Gastrocnemius medialis (tissue), 4 donors: ENCODE measurements around the gene ARHGAP10. TPM values are rescaled to one million over a fixed set of nuclear protein-coding genes. Genes with fewer than 3 reads are reported as not detected.

Source experiments
- ATAC-seq, 2 donors: fragments of 150-250 bp; one replicate each; pipeline ENCODE4 v1.9.1; 2016
- DNase-seq, 2 donors: peaks; one replicate each; pipeline ENCODE4 v3.0.0-alpha.2; 2019
- H3K27ac ChIP-seq, 4 donors: fragments of 200-600 bp; sonication (generic); 1 replicate in 1 of 4; 2 replicates in 3 of 4; pipeline ENCODE4 v1.5.1; 2016 to 2018; ENCODE audit warnings: mild to moderate bottlenecking in 2 of 4, moderate library complexity in 1 of 4
- H3K27me3 ChIP-seq, 3 donors: fragments of 200-600 bp; sonication (generic) in 2 of 3; 1 replicate in 1 of 3; 2 replicates in 2 of 3; pipeline versions ENCODE4 v1.5.1 to v1.6.0; 2016 to 2019; ENCODE audit warnings: mild to moderate bottlenecking in 1 of 3, moderate library complexity in 1 of 3
- H3K36me3 ChIP-seq, 2 donors: fragments of 200-600 bp; sonication (generic) in 1 of 2; one replicate each; pipeline ENCODE4 v1.5.1; 2017 to 2018
- H3K4me1 ChIP-seq, 2 donors: fragments of 200-600 bp; sonication (generic) in 1 of 2; one replicate each; pipeline ENCODE4 v1.5.1; 2016 to 2017; ENCODE audit warnings: mild to moderate bottlenecking in 2 of 2
- H3K4me3 ChIP-seq, 4 donors: fragments of 200-600 bp; sonication (generic) in 3 of 4; 1 replicate in 1 of 4; 2 replicates in 3 of 4; pipeline ENCODE4 v1.5.1; 2016 to 2019; ENCODE audit warnings: mild to moderate bottlenecking in 2 of 4
- H3K9me3 ChIP-seq, 3 donors: fragments of 200-600 bp; sonication (generic) in 2 of 3; 1 replicate in 1 of 3; 2 replicates in 2 of 3; pipeline ENCODE4 v1.5.1; 2016 to 2019
- POLR2A ChIP-seq, 2 donors: fragments of 450-650 bp; IDR thresholded peaks; one replicate each; pipeline ENCODE4 v1.6.1; 2017; ENCODE audit warnings: antibody characterized with exemption in 2 of 2, mild to moderate bottlenecking in 2 of 2, moderate library complexity in 2 of 2
- in situ Hi-C, 4 donors: fragments of 200-750 bp; cut with MboI; loops; one replicate each; pipeline versions ENCODE4 v1.15.0 to v1.8.0; 2017; ENCODE audit warnings: low sequenced_read_pairs in 4 of 4
- intact Hi-C: fragments of 100-400 bp; cut with DNase I; formaldehyde crosslinking; loops from one replicate; pipeline ENCODE4 v1.15.1; 2023; ENCODE audit warnings: low total_unique reads
- total RNA-seq, 4 donors: library from RNA; depleted of rRNA; stranded (reverse); fragments of >200 nt; gene quantifications; one replicate each; pipeline versions ENCODE4 v1.1.0 to v1.2.3, GENCODE V29; 2016
- TF ChIP-seq, protein P1 (sequence below), 5 experiments: fragments of 450-650 bp in 3 of 5; fragments of 200-600 bp in 2 of 5; sonication (generic) in 2 of 5; IDR thresholded peaks in 4 of 5; conservative IDR thresholded peaks in 1 of 5; 1 replicate in 4 of 5; 2 replicates in 1 of 5; pipeline ENCODE4 v1.5.1; 2016 to 2019; ENCODE audit warnings: antibody characterized with exemption in 5 of 5, mild to moderate bottlenecking in 3 of 5, moderate library complexity in 3 of 5

Gene ARHGAP10
- total RNA-seq, 4 donors from 2014 or later, result 22.1 to 34.6 (median 28.0) TPM

- intact Hi-C loops, result loop anchor here (1.0 to 10.0 kb wide), 2 partner anchors 38 to 220 kb away; no protein-coding TSS in a partner anchor
- Histone ChIP-seq H3K4me3 (peak overlapping the region; percentile 42 to 48 (median 47)), H3K27me3 (no peaks in the 10 kb centered on the region), H3K27ac (peak overlapping the region; percentile 88 to 93 (median 91)), H3K4me1 (peaks cover 35 to 39% of the 10 kb centered on the region in 2 donors), H3K36me3 (no peaks in the 10 kb centered on the region), H3K9me3 (no peaks in the 10 kb centered on the region)
- no peak for TF ChIP-seq POLR2A (IDR thresholded peaks at IDR 0.05)
- TF ChIP-seq, protein P1, sequence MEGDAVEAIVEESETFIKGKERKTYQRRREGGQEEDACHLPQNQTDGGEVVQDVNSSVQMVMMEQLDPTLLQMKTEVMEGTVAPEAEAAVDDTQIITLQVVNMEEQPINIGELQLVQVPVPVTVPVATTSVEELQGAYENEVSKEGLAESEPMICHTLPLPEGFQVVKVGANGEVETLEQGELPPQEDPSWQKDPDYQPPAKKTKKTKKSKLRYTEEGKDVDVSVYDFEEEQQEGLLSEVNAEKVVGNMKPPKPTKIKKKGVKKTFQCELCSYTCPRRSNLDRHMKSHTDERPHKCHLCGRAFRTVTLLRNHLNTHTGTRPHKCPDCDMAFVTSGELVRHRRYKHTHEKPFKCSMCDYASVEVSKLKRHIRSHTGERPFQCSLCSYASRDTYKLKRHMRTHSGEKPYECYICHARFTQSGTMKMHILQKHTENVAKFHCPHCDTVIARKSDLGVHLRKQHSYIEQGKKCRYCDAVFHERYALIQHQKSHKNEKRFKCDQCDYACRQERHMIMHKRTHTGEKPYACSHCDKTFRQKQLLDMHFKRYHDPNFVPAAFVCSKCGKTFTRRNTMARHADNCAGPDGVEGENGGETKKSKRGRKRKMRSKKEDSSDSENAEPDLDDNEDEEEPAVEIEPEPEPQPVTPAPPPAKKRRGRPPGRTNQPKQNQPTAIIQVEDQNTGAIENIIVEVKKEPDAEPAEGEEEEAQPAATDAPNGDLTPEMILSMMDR (IDR thresholded peaks at IDR 0.05 in 4 of 5, conservative IDR thresholded peaks at IDR 0.05 in 1 of 5), result no peak
- DNase-seq (peak in 1 of 2 donors; percentile 57), ATAC-seq (peak; percentile 58 to 60)
- in situ Hi-C loops, result no loop called here
Observed at GRCh38 chr4:148044912-148045352, 313.0 kb downstream of the ARHGAP10 start.

- Histone ChIP-seq H3K4me3 (no peak overlapping the region), H3K36me3 (no peaks in the 10 kb centered on the region), H3K27ac (no peak overlapping the region), H3K9me3 (no peaks in the 10 kb centered on the region), H3K4me1 (peaks cover 41 to 50% of the 10 kb centered on the region in 2 donors), H3K27me3 (no peaks in the 10 kb centered on the region)
- DNase-seq, result no peak
- no peak for ATAC-seq
- intact Hi-C loops, result loop anchor here (10.0 kb wide), 1 partner anchor 224 kb away; no protein-coding TSS in a partner anchor
- in situ Hi-C loops, result no loop called here
- TF ChIP-seq, protein P1 (IDR thresholded peaks at IDR 0.05 in 4 of 5, conservative IDR thresholded peaks at IDR 0.05 in 1 of 5), result no peak
- no peak for TF ChIP-seq POLR2A (IDR thresholded peaks at IDR 0.05)
Observed at GRCh38 chr4:148048598-148048997, 316.7 kb downstream of the ARHGAP10 start.

DNA sequence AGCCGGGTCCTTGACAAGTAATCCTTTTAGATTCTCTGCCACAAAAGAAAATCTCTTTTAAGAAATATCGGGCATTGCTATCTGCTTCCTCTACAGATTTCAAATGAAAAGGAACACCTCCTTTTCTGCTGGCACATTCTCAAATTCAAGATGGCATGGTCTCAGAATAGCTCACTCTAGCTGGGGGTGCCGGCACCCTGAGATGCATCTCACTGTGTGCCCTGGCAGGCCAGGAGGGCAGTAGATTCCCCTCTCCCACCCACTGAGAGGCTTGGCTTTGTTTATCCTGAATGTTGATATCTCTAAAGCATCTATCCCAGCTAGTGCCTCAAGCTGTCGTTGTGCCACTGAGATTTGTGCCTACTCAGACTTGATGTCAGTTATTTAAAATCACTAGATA, 319.5 kb downstream of the ARHGAP10 start:
- H3K27ac ChIP-seq, result peak overlapping the region in 3 of 4 donors; percentile 83 to 89 (median 84)
- intact Hi-C loops, result loop anchor here (10.0 kb wide), 2 partner anchors 163 to 393 kb away; partner anchors contain the start of gene NR3C2

DNA sequence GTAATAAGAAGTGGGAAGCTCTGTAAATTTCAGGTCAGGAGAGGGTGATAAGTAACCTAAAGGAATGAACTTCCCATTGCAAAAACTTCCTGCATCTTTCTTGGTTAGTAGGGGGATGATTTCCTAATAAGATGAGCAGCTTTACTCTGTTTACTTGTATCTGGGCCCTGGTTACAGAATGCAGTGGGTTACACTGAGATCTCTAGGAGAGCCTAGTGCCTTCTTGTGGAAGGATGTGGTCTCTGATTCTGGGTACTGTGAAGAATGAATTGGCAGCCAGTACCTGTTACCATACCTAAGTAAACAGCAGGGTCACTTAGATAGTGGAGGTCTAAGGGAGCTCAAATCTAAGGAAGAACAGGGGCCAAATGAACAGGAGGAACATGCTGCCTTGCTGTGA, 320.6 kb downstream of the ARHGAP10 start:
- H3K36me3 ChIP-seq, result no peaks in the 10 kb centered on the region
- no peak overlapping the region for H3K4me3 ChIP-seq
- intact Hi-C loops, result loop anchor here (10.0 kb wide), 2 partner anchors 162 to 392 kb away; partner anchors contain the start of gene NR3C2

More for the DNA sequence above, 319.5 kb downstream of the ARHGAP10 start:
- no peaks in the 10 kb centered on the region for H3K9me3 ChIP-seq
- DNase-seq (no peak), ATAC-seq (no peak)
- H3K36me3 ChIP-seq, result no peaks in the 10 kb centered on the region
- no peak overlapping the region for H3K4me3 ChIP-seq
- TF ChIP-seq, protein P1 (IDR thresholded peaks at IDR 0.05 in 4 of 5, conservative IDR thresholded peaks at IDR 0.05 in 1 of 5), result no peak
- no peak for TF ChIP-seq POLR2A (IDR thresholded peaks at IDR 0.05)
- in situ Hi-C loops, result loop anchor here in 2 of 4 donors (5.0 to 10.0 kb wide), 2 partner anchors 44 to 67 kb away; no protein-coding TSS in a partner anchor
- H3K27me3 ChIP-seq, result no peaks in the 10 kb centered on the region
- H3K4me1 ChIP-seq, result peaks cover 57 to 62% of the 10 kb centered on the region in 2 donors

More for the DNA sequence above, 320.6 kb downstream of the ARHGAP10 start:
- in situ Hi-C loops, result loop anchor here in 2 of 4 donors (5.0 to 10.0 kb wide), 2 partner anchors 45 to 68 kb away; no protein-coding TSS in a partner anchor
- Histone ChIP-seq H3K4me1 (peaks cover 63 to 73% of the 10 kb centered on the region in 2 donors), H3K27ac (peak overlapping the region; percentile 66 to 89 (median 84)), H3K27me3 (no peaks in the 10 kb centered on the region), H3K9me3 (no peaks in the 10 kb centered on the region)
- TF ChIP-seq, protein P1 (IDR thresholded peaks at IDR 0.05 in 4 of 5, conservative IDR thresholded peaks at IDR 0.05 in 1 of 5), result no peak
- TF ChIP-seq POLR2A (IDR thresholded peaks at IDR 0.05), result no peak
- ATAC-seq, result peak; percentile 10 to 13
- DNase-seq, result no peak
